Body of pancreas (tissue), 4 donors: Measurements from ENCODE around the gene COX7A2L.

ENCODE experiments used
- POLR2A ChIP-seq, 3 donors: fragments of 450-650 bp; IDR thresholded peaks; one replicate each; pipeline ENCODE4 v1.6.1; 2016; ENCODE audit warnings: antibody characterized with exemption in 3 of 3, mild to moderate bottlenecking in 2 of 3
- TF ChIP-seq, protein P1 (sequence below), 7 experiments: fragments of 450-650 bp in 4 of 7; fragments of 200-600 bp in 3 of 7; sonication (generic) in 3 of 7; IDR thresholded peaks; one replicate each; pipeline ENCODE4 v1.5.1; 2016 to 2019; ENCODE audit warnings: antibody characterized with exemption in 7 of 7

DNA sequence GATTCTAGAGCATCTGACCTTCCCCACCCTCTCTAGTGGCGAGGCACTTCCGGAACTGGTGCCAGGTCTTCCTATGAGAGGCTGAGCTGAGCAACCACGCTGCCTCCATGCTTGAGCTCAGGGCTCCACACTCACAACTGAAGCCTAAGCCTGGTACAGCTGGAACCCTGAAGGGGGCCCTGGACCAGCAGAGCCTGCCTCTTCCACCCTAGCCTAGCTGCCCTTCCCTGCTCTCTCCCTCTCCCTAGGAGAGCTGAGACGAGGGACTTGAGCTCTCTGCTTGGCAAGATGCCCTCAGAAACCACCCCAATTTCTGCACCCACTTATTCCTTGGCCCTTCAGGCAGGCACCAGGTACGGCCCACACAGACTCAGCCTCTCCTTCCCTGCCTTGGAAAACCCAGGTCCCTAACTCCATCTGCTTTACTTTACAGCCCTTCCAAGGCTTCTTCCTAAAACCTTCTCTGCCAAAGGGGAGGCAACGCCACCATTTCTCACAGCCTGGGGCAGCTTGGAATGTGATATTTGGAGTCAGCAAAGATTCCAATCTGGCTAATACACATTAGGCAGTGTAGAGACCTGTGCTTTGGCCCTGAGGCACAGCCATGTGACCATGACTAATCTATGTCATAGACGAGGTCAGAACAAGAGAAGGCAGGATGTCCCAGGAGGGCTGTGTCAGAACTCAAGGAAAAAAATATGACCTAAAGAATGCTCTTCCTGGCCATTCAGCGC lies 18.8 kb downstream of the COX7A2L start:
- TF ChIP-seq, protein P1, sequence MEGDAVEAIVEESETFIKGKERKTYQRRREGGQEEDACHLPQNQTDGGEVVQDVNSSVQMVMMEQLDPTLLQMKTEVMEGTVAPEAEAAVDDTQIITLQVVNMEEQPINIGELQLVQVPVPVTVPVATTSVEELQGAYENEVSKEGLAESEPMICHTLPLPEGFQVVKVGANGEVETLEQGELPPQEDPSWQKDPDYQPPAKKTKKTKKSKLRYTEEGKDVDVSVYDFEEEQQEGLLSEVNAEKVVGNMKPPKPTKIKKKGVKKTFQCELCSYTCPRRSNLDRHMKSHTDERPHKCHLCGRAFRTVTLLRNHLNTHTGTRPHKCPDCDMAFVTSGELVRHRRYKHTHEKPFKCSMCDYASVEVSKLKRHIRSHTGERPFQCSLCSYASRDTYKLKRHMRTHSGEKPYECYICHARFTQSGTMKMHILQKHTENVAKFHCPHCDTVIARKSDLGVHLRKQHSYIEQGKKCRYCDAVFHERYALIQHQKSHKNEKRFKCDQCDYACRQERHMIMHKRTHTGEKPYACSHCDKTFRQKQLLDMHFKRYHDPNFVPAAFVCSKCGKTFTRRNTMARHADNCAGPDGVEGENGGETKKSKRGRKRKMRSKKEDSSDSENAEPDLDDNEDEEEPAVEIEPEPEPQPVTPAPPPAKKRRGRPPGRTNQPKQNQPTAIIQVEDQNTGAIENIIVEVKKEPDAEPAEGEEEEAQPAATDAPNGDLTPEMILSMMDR (IDR thresholded peaks at IDR 0.05): no peak
- TF ChIP-seq POLR2A (IDR thresholded peaks at IDR 0.05): no peak
